Fibroblast of lung (primary cell): Measurements from ENCODE around the gene BTBD9. TPM values are rescaled to one million over a fixed set of nuclear protein-coding genes. Genes with fewer than 3 reads are reported as not detected.

Source experiments
- DNase-seq, 2 donors: peaks; one replicate each; pipeline versions ENCODE4 v3.0.0 to v3.0.0-alpha.2; 2010; ENCODE audit warnings: low read depth in 2 of 2
- H2AFZ ChIP-seq: 2 replicates; pipeline ENCODE4 v1.5.1; 2012; ENCODE audit warnings: low read length, control low read depth, inconsistent platforms
- H3K27ac ChIP-seq: 2 replicates; pipeline ENCODE4 v1.5.1; 2011; ENCODE audit warnings: low read length, control low read depth; ENCODE audit not compliant: insufficient read depth
- H3K27me3 ChIP-seq: 2 replicates; pipeline ENCODE4 v1.5.1; 2011; ENCODE audit warnings: mild to moderate bottlenecking, low read length; ENCODE audit not compliant: control insufficient read depth, insufficient read depth
- H3K36me3 ChIP-seq: 2 replicates; pipeline ENCODE4 v1.5.1; 2011; ENCODE audit warnings: low read length; ENCODE audit not compliant: control insufficient read depth, insufficient read depth
- H3K4me1 ChIP-seq: 2 replicates; pipeline ENCODE4 v1.5.1; 2011; ENCODE audit warnings: low read length; ENCODE audit not compliant: control insufficient read depth, insufficient read depth; ENCODE audit errors: extremely low read depth
- H3K4me2 ChIP-seq: 2 replicates; pipeline ENCODE4 v1.5.1; 2011; ENCODE audit warnings: low read length, control low read depth; ENCODE audit not compliant: insufficient read depth; ENCODE audit errors: extremely low read depth
- H3K4me3 ChIP-seq, 4 experiments: fragments of 200-600 bp in 1 of 4; sonication (generic) in 1 of 4; replicated peaks in 1 of 4; 2 replicates each; pipeline ENCODE4 v1.5.1; 2011 to 2016; ENCODE audit warnings: low read length in 4 of 4, low read depth in 3 of 4, mild to moderate bottlenecking in 3 of 4, control low read depth in 2 of 4, inconsistent platforms in 1 of 4, mixed read lengths in 1 of 4; ENCODE audit not compliant: insufficient read depth in 1 of 4; ENCODE audit errors: control extremely low read depth in 1 of 4
- H3K79me2 ChIP-seq: 2 replicates; pipeline ENCODE4 v1.5.1; 2012; ENCODE audit warnings: mild to moderate bottlenecking, low read length, inconsistent platforms; ENCODE audit not compliant: control insufficient read depth, insufficient read depth
- H3K9ac ChIP-seq: 2 replicates; pipeline ENCODE4 v1.5.1; 2011; ENCODE audit warnings: mild to moderate bottlenecking, low read length, control low read depth; ENCODE audit not compliant: insufficient read depth
- H3K9me3 ChIP-seq: 2 replicates; pipeline ENCODE4 v1.5.1; 2012; ENCODE audit warnings: low read depth, low read length; ENCODE audit not compliant: control insufficient read depth, insufficient read depth
- H4K20me1 ChIP-seq: 2 replicates; pipeline ENCODE4 v1.5.1; 2011; ENCODE audit warnings: low read length; ENCODE audit not compliant: control insufficient read depth, insufficient read depth; ENCODE audit errors: extremely low read depth
- CTCF ChIP-seq, 2 donors: IDR thresholded peaks in 1 of 2; conservative IDR thresholded peaks in 1 of 2; 1 replicate in 1 of 2; 2 replicates in 1 of 2; pipeline ENCODE4 v1.5.1; 2011 to 2012; ENCODE audit warnings: low read length in 2 of 2, control low read depth in 1 of 2, inconsistent platforms in 1 of 2, low read depth in 1 of 2, mild to moderate bottlenecking in 1 of 2
- EZH2 ChIP-seq: IDR thresholded peaks from 2 replicates; pipeline ENCODE4 v1.5.1; 2012; ENCODE audit warnings: low read length, control low read depth, mild to moderate bottlenecking; ENCODE audit errors: missing control alignments
- polyA plus RNA-seq, 2 donors: library from polyadenylated mRNA; depleted of rRNA in 1 of 2; stranded (reverse) in 1 of 2; unstranded in 1 of 2; fragments of >200 nt; gene quantifications; 2 replicates each; pipeline ENCODE4 v1.2.1, GENCODE V29; 2011 to 2012; ENCODE audit warnings: missing spikeins in 1 of 2
- total RNA-seq: library from RNA; depleted of rRNA; stranded (reverse); fragments of >200 nt; gene quantifications from 2 replicates; pipeline ENCODE4 v1.2.1, GENCODE V29; 2014

BTBD9 gene
- total and polyA plus RNA-seq, 2 donors (not counting 1 experiment from before 2014, with no cell fraction given) = 7.7 to 13.4 TPM

GRCh38 chr6:38396209-38396608 is 243.5 kb downstream of the BTBD9 start:
- Histone ChIP-seq H3K4me3 (no peak overlapping the region), H2AFZ (no peak overlapping the region), H4K20me1 (no peaks in the 10 kb centered on the region), H3K4me1 (peaks cover 1% of the 10 kb centered on the region), H3K36me3 (no peaks in the 10 kb centered on the region), H3K9ac (no peak overlapping the region), H3K27me3 (no peaks in the 10 kb centered on the region), H3K79me2 (no peaks in the 10 kb centered on the region), H3K9me3 (no peaks in the 10 kb centered on the region), H3K27ac (no peak overlapping the region), H3K4me2 (no peak overlapping the region)
- TF ChIP-seq EZH2 = no peak
- TF ChIP-seq CTCF (conservative IDR thresholded peaks at IDR 0.05 in 1 of 2, IDR thresholded peaks at IDR 0.05 in 1 of 2; ENCODE audit: low read depth in 1 of 2, low read length in 2 of 2) = no peak
- DNase-seq = no peak

- Histone ChIP-seq H3K4me2 (no peak overlapping the region), H3K27ac (no peak overlapping the region), H3K9me3 (no peaks in the 10 kb centered on the region), H3K79me2 (no peaks in the 10 kb centered on the region), H2AFZ (no peak overlapping the region), H3K9ac (no peak overlapping the region), H3K4me1 (peaks cover 4% of the 10 kb centered on the region), H4K20me1 (no peaks in the 10 kb centered on the region), H3K4me3 (no peak overlapping the region), H3K27me3 (no peaks in the 10 kb centered on the region), H3K36me3 (no peaks in the 10 kb centered on the region)
- TF ChIP-seq EZH2 (no peak), CTCF (conservative IDR thresholded peaks at IDR 0.05 in 1 of 2, IDR thresholded peaks at IDR 0.05 in 1 of 2; ENCODE audit: low read depth in 1 of 2, low read length in 2 of 2) (no peak)
- no peak for DNase-seq
Measured at GRCh38 chr6:38393986-38394385, 245.7 kb downstream of the BTBD9 start.

GRCh38 chr6:38391626-38392579 is 247.8 kb downstream of the BTBD9 start:
- Histone ChIP-seq H3K4me1 (peaks cover 7% of the 10 kb centered on the region), H3K27ac (no peak overlapping the region), H3K4me3 (no peak overlapping the region), H3K9me3 (no peaks in the 10 kb centered on the region), H3K27me3 (no peaks in the 10 kb centered on the region), H3K9ac (no peak overlapping the region), H3K36me3 (no peaks in the 10 kb centered on the region), H3K4me2 (no peak overlapping the region), H3K79me2 (no peaks in the 10 kb centered on the region), H4K20me1 (no peaks in the 10 kb centered on the region), H2AFZ (no peak overlapping the region)
- DNase-seq = peak; percentile 15 to 74
- no peak for TF ChIP-seq CTCF (conservative IDR thresholded peaks at IDR 0.05 in 1 of 2, IDR thresholded peaks at IDR 0.05 in 1 of 2; ENCODE audit: low read depth in 1 of 2, low read length in 2 of 2)
- no peak for TF ChIP-seq EZH2
